Mononuclear cell (primary cell): ENCODE data around the gene CISTR. TPM values are rescaled to one million over a fixed set of nuclear protein-coding genes. Genes with fewer than 3 reads are reported as not detected.

Source experiments
- H3K27me3 ChIP-seq: 2 replicates; pipeline ENCODE4 v1.6.0; 2011; ENCODE audit warnings: low read length, control low read depth; ENCODE audit not compliant: insufficient read depth
- H3K4me1 ChIP-seq: 2 replicates; pipeline ENCODE4 v1.5.1; 2011; ENCODE audit warnings: mild to moderate bottlenecking, low read length, control low read depth; ENCODE audit not compliant: insufficient read depth
- H3K4me3 ChIP-seq: 2 replicates; pipeline ENCODE4 v1.5.1; 2011; ENCODE audit warnings: mild to moderate bottlenecking, low read length, moderate library complexity
- H3K9me3 ChIP-seq: 2 replicates; pipeline ENCODE4 v1.5.1; 2011; ENCODE audit warnings: low read depth, mild to moderate bottlenecking, control low read depth, low read length
- total RNA-seq: library from RNA; depleted of rRNA; stranded (reverse); fragments of >200 nt; gene quantifications from one replicate; pipeline ENCODE4 v1.2.3, GENCODE V29; 2012

Gene CISTR
- total RNA-seq, 1 donor = not detected

- Histone ChIP-seq H3K4me3 (no peak overlapping the region), H3K9me3 (no peaks in the 10 kb centered on the region), H3K27me3 (peaks cover 53% of the 10 kb centered on the region), H3K4me1 (peaks cover 58% of the 10 kb centered on the region)
Measured at GRCh38 chr12:53755451-53755891, 3.7 kb upstream of the CISTR start.

GRCh38 chr12:53754633-53755264, 3.0 kb upstream of the CISTR start:
- Histone ChIP-seq H3K4me1 (peaks cover 58% of the 10 kb centered on the region), H3K27me3 (peaks cover 56% of the 10 kb centered on the region), H3K4me3 (no peak overlapping the region), H3K9me3 (no peaks in the 10 kb centered on the region)

- Histone ChIP-seq H3K27me3 (peaks cover 56% of the 10 kb centered on the region), H3K9me3 (no peaks in the 10 kb centered on the region), H3K4me1 (peaks cover 58% of the 10 kb centered on the region), H3K4me3 (no peak overlapping the region)
Measured at GRCh38 chr12:53754188-53754585, 2.4 kb upstream of the CISTR start.

- Histone ChIP-seq H3K27me3 (peaks cover 61% of the 10 kb centered on the region), H3K9me3 (no peaks in the 10 kb centered on the region), H3K4me3 (no peak overlapping the region), H3K4me1 (peaks cover 62% of the 10 kb centered on the region)
Measured at GRCh38 chr12:53752621-53753020, 842 bp upstream of the CISTR start.

- H3K4me3 ChIP-seq = no peak overlapping the region
- H3K9me3 ChIP-seq = no peaks in the 10 kb centered on the region
- peaks cover 65% of the 10 kb centered on the region for H3K27me3 ChIP-seq
- H3K4me1 ChIP-seq = peaks cover 64% of the 10 kb centered on the region
Measured at GRCh38 chr12:53752192-53752601, 418 bp upstream of the CISTR start.

- Histone ChIP-seq H3K27me3 (peaks cover 73% of the 10 kb centered on the region), H3K4me3 (no peak overlapping the region), H3K4me1 (peaks cover 57% of the 10 kb centered on the region), H3K9me3 (no peaks in the 10 kb centered on the region)
Measured at GRCh38 chr12:53750812-53751335, 905 bp downstream of the CISTR start.

- Histone ChIP-seq H3K4me3 (no peak overlapping the region), H3K9me3 (no peaks in the 10 kb centered on the region), H3K27me3 (peaks cover 80% of the 10 kb centered on the region), H3K4me1 (peaks cover 55% of the 10 kb centered on the region)
Measured at GRCh38 chr12:53749986-53750811, 1.6 kb downstream of the CISTR start.

GRCh38 chr12:53748072-53748840, 3.5 kb downstream of the CISTR start:
- Histone ChIP-seq H3K4me1 (peaks cover 42% of the 10 kb centered on the region), H3K4me3 (no peak overlapping the region), H3K9me3 (no peaks in the 10 kb centered on the region), H3K27me3 (peaks cover 70% of the 10 kb centered on the region)

- Histone ChIP-seq H3K4me1 (peaks cover 34% of the 10 kb centered on the region), H3K9me3 (no peaks in the 10 kb centered on the region), H3K4me3 (no peak overlapping the region), H3K27me3 (peaks cover 69% of the 10 kb centered on the region)
Measured at GRCh38 chr12:53747095-53747494, 4.7 kb downstream of the CISTR start.

GRCh38 chr12:53746592-53747092, 5.1 kb downstream of the CISTR start:
- Histone ChIP-seq H3K27me3 (peaks cover 69% of the 10 kb centered on the region), H3K4me3 (no peak overlapping the region), H3K4me1 (peaks cover 29% of the 10 kb centered on the region), H3K9me3 (no peaks in the 10 kb centered on the region)

GRCh38 chr12:53744751-53745150, 7.0 kb downstream of the CISTR start:
- peaks cover 74% of the 10 kb centered on the region for H3K27me3 ChIP-seq
- no peaks in the 10 kb centered on the region for H3K9me3 ChIP-seq
- no peak overlapping the region for H3K4me3 ChIP-seq
- H3K4me1 ChIP-seq = peaks cover 18% of the 10 kb centered on the region

GRCh38 chr12:53744130-53744441, 7.7 kb downstream of the CISTR start:
- Histone ChIP-seq H3K9me3 (no peaks in the 10 kb centered on the region), H3K27me3 (peaks cover 73% of the 10 kb centered on the region), H3K4me1 (peaks cover 23% of the 10 kb centered on the region), H3K4me3 (no peak overlapping the region)

GRCh38 chr12:53743266-53744129, 8.3 kb downstream of the CISTR start:
- Histone ChIP-seq H3K27me3 (peaks cover 73% of the 10 kb centered on the region), H3K4me1 (peaks cover 29% of the 10 kb centered on the region), H3K9me3 (no peaks in the 10 kb centered on the region), H3K4me3 (no peak overlapping the region)

- no peaks in the 10 kb centered on the region for H3K9me3 ChIP-seq
- peaks cover 21% of the 10 kb centered on the region for H3K4me1 ChIP-seq
- no peak overlapping the region for H3K4me3 ChIP-seq
- H3K27me3 ChIP-seq = peaks cover 75% of the 10 kb centered on the region
Measured at GRCh38 chr12:53740130-53740491, 11.7 kb downstream of the CISTR start.
